Lower lobe of right lung (tissue), 2 donors: ENCODE results near the gene AKT1S1. TPM values are rescaled to one million over a fixed set of nuclear protein-coding genes. Genes with fewer than 3 reads are reported as not detected.
A peak's percentile ranks its signal among the peaks of the same experiment; 100 is the strongest.

Experiments used
- ATAC-seq, 2 donors: fragments of 200-7000 bp; cut with Tn5 transposase; one replicate each; pipeline ENCODE4 v1.9.1; 2020 to 2022; ENCODE audit warnings: mild to moderate bottlenecking in 2 of 2, moderate library complexity in 2 of 2
- DNase-seq: peaks from one replicate; pipeline ENCODE4 v3.0.0-alpha.2; 2020
- H3K27ac ChIP-seq: fragments of 200-600 bp; one replicate; pipeline ENCODE4 v1.8.0; 2022
- H3K27me3 ChIP-seq: fragments of 200-600 bp; one replicate; pipeline ENCODE4 v1.8.0; 2022; ENCODE audit warnings: low read depth
- H3K36me3 ChIP-seq: fragments of 200-600 bp; one replicate; pipeline ENCODE4 v1.8.0; 2022; ENCODE audit warnings: mild to moderate bottlenecking
- H3K4me1 ChIP-seq: fragments of 200-600 bp; one replicate; pipeline ENCODE4 v1.8.0; 2022
- H3K4me3 ChIP-seq: fragments of 200-600 bp; one replicate; pipeline ENCODE4 v1.8.0; 2022; ENCODE audit warnings: mild to moderate bottlenecking
- H3K9me3 ChIP-seq: fragments of 200-600 bp; one replicate; pipeline ENCODE4 v1.8.0; 2022
- intact Hi-C: fragments of 100-400 bp; cut with DNase I; formaldehyde crosslinking; loops from one replicate; pipeline ENCODE4 v1.11.0; 2022
- total RNA-seq: library from RNA; stranded (reverse); fragmentation: NEBNext Ultra II Directional; extraction: Animal tissue kit (Norgen Biotek cat#: 25700); gene quantifications from one replicate; pipeline ENCODE4 v1.2.1, GENCODE V29; 2021
- TF ChIP-seq, protein P1 (sequence below): fragments of 200-600 bp; IDR thresholded peaks from one replicate; pipeline ENCODE4 v1.8.0; 2022; ENCODE audit warnings: antibody characterized with exemption, mild to moderate bottlenecking
- donor health status: DM: no; HTN: yes; CAD: no; lungs with severe emphysema.

AKT1S1 gene
- total RNA-seq, 1 donor from 2014 or later = 29.7 TPM

DNA sequence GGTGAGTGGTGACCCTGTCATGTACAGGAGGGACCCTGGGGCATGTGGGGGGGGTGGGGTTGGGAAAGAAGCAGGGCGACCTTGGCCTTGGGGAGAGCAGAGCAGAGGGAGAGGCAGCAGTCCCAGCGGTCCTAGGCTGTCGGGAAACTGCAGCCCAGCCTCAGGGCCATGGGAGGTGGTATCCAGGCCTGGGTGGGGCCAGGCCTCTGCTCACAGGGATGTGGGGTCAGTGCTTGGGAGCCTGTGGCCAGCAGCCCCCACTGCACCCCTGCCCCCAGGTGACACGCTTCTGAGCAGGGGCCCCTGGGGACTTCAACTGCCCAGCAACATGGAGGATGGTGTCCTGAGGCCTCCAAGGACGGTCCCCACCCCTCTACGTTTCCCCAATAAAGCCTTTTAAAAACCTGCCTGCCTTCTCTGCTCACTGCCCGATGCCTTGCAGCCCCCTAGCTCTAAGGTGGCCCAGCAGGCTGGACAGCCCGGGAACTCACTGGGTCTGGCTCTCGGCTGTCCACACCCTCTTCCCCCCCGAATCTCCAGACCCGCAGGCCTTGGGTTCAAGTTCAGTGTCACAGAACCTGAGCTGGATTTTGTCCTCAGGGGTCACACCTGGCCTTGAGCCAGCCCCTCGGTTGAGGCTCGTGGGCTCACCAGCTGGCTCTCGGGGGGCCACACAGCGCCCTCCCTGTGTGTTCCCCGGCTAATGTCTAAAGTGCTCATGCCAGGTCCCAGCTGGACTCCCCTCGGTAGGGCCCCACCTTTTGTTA, 16.6 kb downstream of the AKT1S1 start:
- H3K4me3 ChIP-seq = no peak overlapping the region
- H3K4me1 ChIP-seq = peaks cover 9% of the 10 kb centered on the region
- TF ChIP-seq, protein P1, sequence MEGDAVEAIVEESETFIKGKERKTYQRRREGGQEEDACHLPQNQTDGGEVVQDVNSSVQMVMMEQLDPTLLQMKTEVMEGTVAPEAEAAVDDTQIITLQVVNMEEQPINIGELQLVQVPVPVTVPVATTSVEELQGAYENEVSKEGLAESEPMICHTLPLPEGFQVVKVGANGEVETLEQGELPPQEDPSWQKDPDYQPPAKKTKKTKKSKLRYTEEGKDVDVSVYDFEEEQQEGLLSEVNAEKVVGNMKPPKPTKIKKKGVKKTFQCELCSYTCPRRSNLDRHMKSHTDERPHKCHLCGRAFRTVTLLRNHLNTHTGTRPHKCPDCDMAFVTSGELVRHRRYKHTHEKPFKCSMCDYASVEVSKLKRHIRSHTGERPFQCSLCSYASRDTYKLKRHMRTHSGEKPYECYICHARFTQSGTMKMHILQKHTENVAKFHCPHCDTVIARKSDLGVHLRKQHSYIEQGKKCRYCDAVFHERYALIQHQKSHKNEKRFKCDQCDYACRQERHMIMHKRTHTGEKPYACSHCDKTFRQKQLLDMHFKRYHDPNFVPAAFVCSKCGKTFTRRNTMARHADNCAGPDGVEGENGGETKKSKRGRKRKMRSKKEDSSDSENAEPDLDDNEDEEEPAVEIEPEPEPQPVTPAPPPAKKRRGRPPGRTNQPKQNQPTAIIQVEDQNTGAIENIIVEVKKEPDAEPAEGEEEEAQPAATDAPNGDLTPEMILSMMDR = no peak
- peaks cover 85% of the 10 kb centered on the region for H3K36me3 ChIP-seq
- H3K27ac ChIP-seq = peak overlapping the region; percentile 11
- ATAC-seq (no peak), DNase-seq (no peak)
- no peaks in the 10 kb centered on the region for H3K27me3 ChIP-seq
- intact Hi-C loops = no loop called here
- no peaks in the 10 kb centered on the region for H3K9me3 ChIP-seq

DNA sequence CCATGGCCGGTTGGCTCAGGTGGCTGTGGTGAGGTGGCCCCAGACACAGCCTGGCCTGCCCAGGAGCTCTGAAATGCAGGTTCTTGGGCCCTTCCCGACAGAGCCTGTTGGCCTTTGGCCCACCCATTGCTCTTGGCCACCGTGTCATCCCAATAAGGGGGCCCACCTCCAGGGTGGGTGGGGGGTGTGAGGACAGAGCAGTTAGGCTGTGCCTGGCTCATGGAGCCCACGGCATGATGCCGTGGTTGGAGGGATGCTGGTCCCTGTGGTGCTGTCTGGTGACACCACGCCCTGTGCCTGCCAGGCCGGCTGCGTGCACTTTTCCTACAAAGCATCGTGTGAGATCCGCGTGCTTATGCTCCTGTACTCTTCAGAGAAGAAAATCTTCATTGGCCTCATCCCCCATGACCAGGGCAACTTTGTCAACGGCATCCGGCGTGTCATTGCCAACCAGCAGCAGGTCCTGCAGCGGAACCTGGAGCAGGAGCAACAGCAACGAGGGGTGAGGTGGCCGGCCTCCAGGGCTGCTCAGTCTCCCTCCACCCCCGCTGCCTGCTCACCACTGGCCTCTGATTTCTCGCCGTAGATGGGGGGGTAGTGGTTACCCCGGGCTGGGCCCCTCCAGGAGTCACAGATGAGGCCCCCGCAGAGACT, 17.3 kb downstream of the AKT1S1 start:
- H3K4me1 ChIP-seq = peaks cover 2% of the 10 kb centered on the region
- DNase-seq (no peak), ATAC-seq (no peak)
- H3K27me3 ChIP-seq = no peaks in the 10 kb centered on the region
- intact Hi-C loops = no loop called here
- TF ChIP-seq, protein P1 = no peak
- no peaks in the 10 kb centered on the region for H3K9me3 ChIP-seq
- no peak overlapping the region for H3K27ac ChIP-seq
- H3K36me3 ChIP-seq = peaks cover 89% of the 10 kb centered on the region
- no peak overlapping the region for H3K4me3 ChIP-seq

DNA sequence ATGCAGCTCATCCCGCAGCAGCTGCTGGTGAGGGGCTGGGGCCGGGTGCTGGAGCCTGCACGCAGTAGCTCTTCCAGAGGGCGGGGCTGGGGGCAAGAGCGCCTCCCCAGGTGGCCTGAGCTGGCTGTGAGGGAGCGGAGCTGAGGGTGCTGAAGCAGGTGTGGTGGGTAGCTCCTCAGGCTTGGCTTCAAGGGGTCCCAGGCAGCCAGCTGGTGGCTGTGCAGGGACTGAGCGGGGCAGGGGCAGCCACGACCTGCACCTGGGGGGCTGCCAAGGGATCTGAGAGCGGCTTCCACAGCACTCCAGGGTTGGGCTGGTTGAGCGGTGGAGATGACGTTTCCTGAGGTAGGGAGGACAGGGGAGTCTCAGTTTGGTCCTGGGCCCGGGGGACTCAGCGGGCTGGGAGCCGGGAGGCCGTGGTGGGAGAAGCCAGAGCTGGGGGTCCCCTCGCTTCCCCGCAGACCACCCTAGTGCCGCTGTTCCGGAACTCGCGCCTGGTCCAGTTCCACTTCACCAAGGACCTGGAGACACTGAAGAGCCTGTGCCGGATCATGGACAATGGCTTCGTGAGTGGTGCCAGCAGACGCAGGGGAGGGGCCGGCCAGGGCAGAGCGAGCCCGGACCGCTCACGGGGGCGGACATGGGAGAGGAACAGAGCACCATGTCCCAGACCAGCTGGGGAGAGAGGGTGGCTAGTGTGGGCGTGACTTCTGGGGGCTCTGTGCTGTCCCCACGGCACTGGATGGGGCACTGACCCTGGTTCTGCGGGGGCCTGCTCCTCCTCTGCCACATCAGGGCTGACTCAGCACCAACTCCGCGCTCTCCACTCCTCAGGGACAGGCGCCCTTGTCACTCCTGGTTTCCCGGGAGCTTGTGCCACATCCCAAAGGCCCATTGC, 18.8 kb downstream of the AKT1S1 start:
- Histone ChIP-seq H3K4me1 (peaks cover 7% of the 10 kb centered on the region), H3K27ac (no peak overlapping the region), H3K9me3 (no peaks in the 10 kb centered on the region), H3K4me3 (no peak overlapping the region), H3K36me3 (peaks cover 81% of the 10 kb centered on the region), H3K27me3 (no peaks in the 10 kb centered on the region)
- ATAC-seq (no peak), DNase-seq (no peak)
- TF ChIP-seq, protein P1 = no peak
- intact Hi-C loops = no loop called here

DNA sequence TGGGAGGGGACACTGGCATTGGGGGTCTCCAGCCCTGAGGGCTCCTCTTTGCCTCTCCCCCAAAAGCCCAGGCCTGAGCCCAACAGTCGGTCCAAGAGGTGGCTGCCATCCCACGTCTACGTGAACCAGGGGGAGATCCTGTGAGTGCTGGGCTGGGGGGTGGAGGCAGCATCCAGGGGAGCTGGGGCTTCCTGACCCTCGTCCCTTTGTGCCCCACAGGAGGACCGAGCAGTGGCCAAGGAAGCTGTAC, 19.4 kb downstream of the AKT1S1 start:
- TF ChIP-seq, protein P1 = no peak
- no peaks in the 10 kb centered on the region for H3K27me3 ChIP-seq
- H3K4me3 ChIP-seq = no peak overlapping the region
- no peak for ATAC-seq
- H3K9me3 ChIP-seq = no peaks in the 10 kb centered on the region
- intact Hi-C loops = no loop called here
- no peak for DNase-seq
- H3K36me3 ChIP-seq = peaks cover 75% of the 10 kb centered on the region
- no peak overlapping the region for H3K27ac ChIP-seq
- H3K4me1 ChIP-seq = peaks cover 13% of the 10 kb centered on the region

DNA sequence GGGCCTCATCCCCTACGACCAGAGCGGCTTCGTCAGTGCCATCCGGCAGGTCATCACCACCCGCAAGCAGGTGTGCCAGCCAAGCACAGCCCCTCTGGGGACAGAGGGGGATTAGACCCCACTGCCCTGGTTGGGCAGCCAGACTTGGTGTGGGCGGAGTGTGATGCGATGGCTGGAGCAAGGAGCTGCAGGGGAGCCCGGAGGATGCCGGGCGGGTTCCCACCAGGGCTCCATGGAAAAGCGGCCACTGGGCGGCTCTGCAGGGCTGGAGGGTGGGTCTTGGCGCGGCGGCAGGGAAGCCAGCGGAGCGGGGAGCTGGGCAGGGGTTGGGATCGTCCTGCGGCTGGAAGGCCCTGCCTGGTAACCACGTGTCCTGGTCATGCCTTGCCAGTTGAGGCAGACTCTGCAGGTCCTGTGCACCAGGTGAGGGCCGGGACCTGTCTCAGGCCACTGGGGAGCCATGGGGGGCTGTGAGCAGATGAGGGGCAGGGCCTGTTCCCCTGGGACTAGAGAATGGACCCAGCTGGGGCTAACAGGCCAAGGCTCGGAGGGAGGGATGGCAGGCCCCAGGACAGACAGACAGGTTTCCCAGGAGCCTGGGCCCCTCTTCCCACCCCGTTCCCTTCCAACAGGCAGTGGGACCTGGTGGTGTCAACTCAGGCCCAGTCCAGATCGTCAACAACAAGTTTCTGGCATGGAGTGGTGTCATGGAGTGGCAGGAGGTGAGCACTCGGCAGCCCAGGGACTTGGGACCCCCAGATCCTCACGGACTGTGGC, 19.9 kb downstream of the AKT1S1 start:
- Histone ChIP-seq H3K9me3 (no peaks in the 10 kb centered on the region), H3K36me3 (peaks cover 73% of the 10 kb centered on the region), H3K27ac (no peak overlapping the region), H3K27me3 (no peaks in the 10 kb centered on the region), H3K4me1 (peaks cover 18% of the 10 kb centered on the region), H3K4me3 (no peak overlapping the region)
- intact Hi-C loops = no loop called here
- TF ChIP-seq, protein P1 = no peak
- DNase-seq (no peak), ATAC-seq (no peak)
